Loucy (cell line): ENCODE measurements around the gene EIF3K.

Experiments
- EZH2phosphoT487 ChIP-seq: fragments of 200-600 bp; IDR thresholded peaks from 2 replicates; pipeline ENCODE4 v1.6.1; 2018; ENCODE audit warnings: antibody characterized with exemption, mild to moderate bottlenecking, moderate library complexity, borderline replicate concordance
- TF ChIP-seq, protein P1 (sequence below): fragments of 200-600 bp; sonication (generic); conservative IDR thresholded peaks from 2 replicates; pipeline ENCODE4 v1.5.1; 2014; ENCODE audit warnings: mild to moderate bottlenecking, antibody characterized with exemption, low read length

DNA sequence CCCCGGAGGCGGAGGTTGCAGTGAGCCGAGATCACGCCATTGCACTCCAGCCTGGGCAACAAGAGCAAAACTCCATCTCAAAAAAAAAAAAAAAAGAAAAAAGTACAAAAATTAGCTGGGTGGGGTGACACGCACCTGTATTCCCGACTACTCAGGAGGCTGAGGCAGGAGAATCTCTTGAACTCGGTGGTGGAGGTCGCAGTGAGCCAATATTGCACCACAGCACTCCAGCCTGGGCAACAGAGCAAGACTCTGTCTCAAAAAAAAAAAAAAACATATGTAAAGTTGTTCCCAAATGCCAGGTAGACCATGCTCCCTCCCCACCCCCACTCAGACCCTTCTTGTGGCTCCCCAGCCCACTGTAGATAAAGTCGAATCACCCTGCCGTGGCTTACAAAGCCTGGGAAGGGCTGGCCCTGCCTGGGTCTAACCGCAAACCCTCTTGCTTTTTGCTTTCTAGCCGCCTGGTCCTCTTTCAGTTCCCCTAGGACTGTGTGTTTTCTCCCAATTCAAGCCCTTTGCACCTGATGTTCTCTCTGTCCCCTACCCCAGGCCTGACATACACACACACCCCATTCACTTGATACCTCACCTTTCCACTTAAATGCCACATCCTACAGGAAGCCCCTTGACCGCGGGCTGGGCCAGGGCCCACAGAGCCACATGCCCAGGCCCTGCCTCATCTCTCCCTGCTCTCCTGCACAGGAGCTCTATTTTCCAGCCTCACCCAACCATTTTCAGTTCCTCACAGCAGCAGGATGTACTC lies 35.6 kb upstream of the EIF3K start:
- TF ChIP-seq, protein P1, sequence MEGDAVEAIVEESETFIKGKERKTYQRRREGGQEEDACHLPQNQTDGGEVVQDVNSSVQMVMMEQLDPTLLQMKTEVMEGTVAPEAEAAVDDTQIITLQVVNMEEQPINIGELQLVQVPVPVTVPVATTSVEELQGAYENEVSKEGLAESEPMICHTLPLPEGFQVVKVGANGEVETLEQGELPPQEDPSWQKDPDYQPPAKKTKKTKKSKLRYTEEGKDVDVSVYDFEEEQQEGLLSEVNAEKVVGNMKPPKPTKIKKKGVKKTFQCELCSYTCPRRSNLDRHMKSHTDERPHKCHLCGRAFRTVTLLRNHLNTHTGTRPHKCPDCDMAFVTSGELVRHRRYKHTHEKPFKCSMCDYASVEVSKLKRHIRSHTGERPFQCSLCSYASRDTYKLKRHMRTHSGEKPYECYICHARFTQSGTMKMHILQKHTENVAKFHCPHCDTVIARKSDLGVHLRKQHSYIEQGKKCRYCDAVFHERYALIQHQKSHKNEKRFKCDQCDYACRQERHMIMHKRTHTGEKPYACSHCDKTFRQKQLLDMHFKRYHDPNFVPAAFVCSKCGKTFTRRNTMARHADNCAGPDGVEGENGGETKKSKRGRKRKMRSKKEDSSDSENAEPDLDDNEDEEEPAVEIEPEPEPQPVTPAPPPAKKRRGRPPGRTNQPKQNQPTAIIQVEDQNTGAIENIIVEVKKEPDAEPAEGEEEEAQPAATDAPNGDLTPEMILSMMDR, result no peak
- TF ChIP-seq EZH2phosphoT487, result no peak
